ENCODE results near the gene CELF4.

GRCh38 chr18:37578886-37579513 is 13.4 kb upstream of the CELF4 start:
- peak; percentile 14 to 60 (median 46) for TF ChIP-seq CTCF (IDR thresholded peaks at IDR 0.05)
- TF ChIP-seq POLR2A (IDR thresholded peaks at IDR 0.05) = no peak

Measured in body of pancreas (tissue), 4 donors.